Astrocyte of the spinal cord (primary cell): ENCODE measurements around the gene TRA2B.

Experiments
- DNase-seq: peaks from one replicate; pipeline ENCODE4 v3.0.0; 2011; ENCODE audit warnings: low read depth, low spot score
- H3K4me3 ChIP-seq: 2 replicates; pipeline ENCODE4 v1.5.1; 2011; ENCODE audit warnings: low read depth, mild to moderate bottlenecking, low read length, moderate library complexity
- CTCF ChIP-seq: IDR thresholded peaks from 2 replicates; pipeline ENCODE4 v1.5.1; 2012; ENCODE audit warnings: low read depth, mild to moderate bottlenecking, low read length, inconsistent platforms
- in situ Hi-C: cut with HindIII; loops from 2 replicates; pipeline ENCODE4 v1.10.0; 2017; ENCODE audit warnings: low sequenced_read_pairs

Gene TRA2B

GRCh38 chr3:185937689-185938374 lies at the start of gene TRA2B:
Gene TRA2B (minus strand): TSS chr3:185938014. CDS start chr3:185937860, 154 bp downstream.
- no peak for TF ChIP-seq CTCF
- in situ Hi-C loops: no loop called here
- H3K4me3 ChIP-seq: peak within 1 kb of the TSS; percentile 100
- peak; percentile 98 for DNase-seq

GRCh38 chr3:185986198-185986777 lies 48.5 kb upstream of the TRA2B start:
- TF ChIP-seq CTCF: no peak
- H3K4me3 ChIP-seq: no peak overlapping the region
- in situ Hi-C loops: loop anchor here (25.0 kb wide), 1 partner anchor 551 kb away; the partner anchor contains the start of gene CRYGS
- DNase-seq: no peak

- no peak for DNase-seq
- in situ Hi-C loops: loop anchor here (25.0 kb wide), 1 partner anchor 553 kb away; the partner anchor contains the start of gene CRYGS
- H3K4me3 ChIP-seq: no peak overlapping the region
- TF ChIP-seq CTCF: no peak
Measured at GRCh38 chr3:185984203-185984602, 46.4 kb upstream of the TRA2B start.

GRCh38 chr3:185983495-185984141 lies 45.8 kb upstream of the TRA2B start:
- DNase-seq: peak; percentile 60
- TF ChIP-seq CTCF: peak; percentile 90
- no peak overlapping the region for H3K4me3 ChIP-seq
- in situ Hi-C loops: loop anchor here (25.0 kb wide), 1 partner anchor 554 kb away; the partner anchor contains the start of gene CRYGS

GRCh38 chr3:185982632-185983031 lies 44.8 kb upstream of the TRA2B start:
- DNase-seq: no peak
- in situ Hi-C loops: loop anchor here (25.0 kb wide), 1 partner anchor 555 kb away; the partner anchor contains the start of gene CRYGS
- no peak for TF ChIP-seq CTCF
- H3K4me3 ChIP-seq: no peak overlapping the region

GRCh38 chr3:185981621-185982020 lies 43.8 kb upstream of the TRA2B start:
- no peak overlapping the region for H3K4me3 ChIP-seq
- in situ Hi-C loops: loop anchor here (25.0 kb wide), 1 partner anchor 556 kb away; the partner anchor contains the start of gene CRYGS
- DNase-seq: peak; percentile 46
- no peak for TF ChIP-seq CTCF
